Measurements from ENCODE around the gene CDC34.
A peak's percentile ranks its signal among the peaks of the same experiment; 100 is the strongest.

Gene CDC34

DNA sequence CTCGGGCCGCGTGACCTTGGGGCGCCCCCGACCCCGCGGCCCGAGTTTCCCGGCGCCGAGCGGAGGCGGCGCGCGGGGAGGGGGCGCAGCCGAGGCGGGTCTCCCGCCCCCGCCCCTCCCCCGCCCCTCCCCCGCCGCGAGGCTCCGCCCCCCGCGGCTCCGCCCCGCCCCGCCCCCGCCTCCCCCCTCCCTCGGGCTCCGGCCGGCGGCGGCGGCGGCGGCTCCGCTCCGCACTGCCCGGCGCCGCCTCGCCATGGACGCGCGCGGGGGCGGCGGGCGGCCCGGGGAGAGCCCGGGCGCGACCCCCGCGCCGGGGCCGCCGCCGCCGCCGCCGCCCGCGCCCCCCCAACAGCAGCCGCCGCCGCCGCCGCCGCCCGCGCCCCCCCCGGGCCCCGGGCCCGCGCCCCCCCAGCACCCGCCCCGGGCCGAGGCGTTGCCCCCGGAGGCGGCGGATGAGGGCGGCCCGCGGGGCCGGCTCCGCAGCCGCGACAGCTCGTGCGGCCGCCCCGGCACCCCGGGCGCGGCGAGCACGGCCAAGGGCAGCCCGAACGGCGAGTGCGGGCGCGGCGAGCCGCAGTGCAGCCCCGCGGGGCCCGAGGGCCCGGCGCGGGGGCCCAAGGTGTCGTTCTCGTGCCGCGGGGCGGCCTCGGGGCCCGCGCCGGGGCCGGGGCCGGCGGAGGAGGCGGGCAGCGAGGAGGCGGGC lies 58.3 kb downstream of the CDC34 start, which contains the start of gene HCN2:
HCN2 (plus strand) TSS at position 189 of the 703 bp plus-strand sequence; CDS start at position 254, 65 bp downstream.
- DNase-seq: no peak

DNA sequence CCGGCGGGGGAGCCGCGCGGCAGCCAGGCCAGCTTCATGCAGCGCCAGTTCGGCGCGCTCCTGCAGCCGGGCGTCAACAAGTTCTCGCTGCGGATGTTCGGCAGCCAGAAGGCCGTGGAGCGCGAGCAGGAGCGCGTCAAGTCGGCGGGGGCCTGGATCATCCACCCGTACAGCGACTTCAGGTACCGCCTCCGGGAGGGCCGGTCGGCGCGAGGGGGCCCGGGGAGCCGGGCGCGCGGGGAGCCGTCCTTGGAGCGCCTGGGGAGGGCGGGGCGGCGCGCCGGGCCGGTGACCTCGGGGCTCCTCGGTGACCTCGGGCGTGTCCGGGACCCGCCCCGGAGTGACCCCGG lies 58.8 kb downstream of the CDC34 start:
- DNase-seq: peak; percentile 38

DNA sequence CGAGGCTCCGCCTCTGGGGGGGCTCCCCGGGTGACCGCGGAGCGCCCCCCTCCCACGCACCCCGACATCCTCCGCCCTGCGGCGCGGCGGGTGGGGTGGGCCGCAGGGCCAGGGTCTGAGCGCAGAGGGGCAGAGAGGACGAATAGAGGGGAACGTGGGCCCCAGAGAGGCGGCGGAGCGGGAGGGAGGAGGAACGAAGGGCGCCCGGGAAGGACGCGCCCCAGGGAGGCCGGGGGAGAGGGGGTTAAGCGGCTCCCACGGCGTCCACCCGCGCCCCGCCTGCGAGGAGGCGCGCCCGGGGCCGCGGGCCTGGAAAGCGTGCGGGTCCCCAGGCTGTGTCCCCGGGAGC lies 59.2 kb downstream of the CDC34 start:
- no peak for DNase-seq

DNA sequence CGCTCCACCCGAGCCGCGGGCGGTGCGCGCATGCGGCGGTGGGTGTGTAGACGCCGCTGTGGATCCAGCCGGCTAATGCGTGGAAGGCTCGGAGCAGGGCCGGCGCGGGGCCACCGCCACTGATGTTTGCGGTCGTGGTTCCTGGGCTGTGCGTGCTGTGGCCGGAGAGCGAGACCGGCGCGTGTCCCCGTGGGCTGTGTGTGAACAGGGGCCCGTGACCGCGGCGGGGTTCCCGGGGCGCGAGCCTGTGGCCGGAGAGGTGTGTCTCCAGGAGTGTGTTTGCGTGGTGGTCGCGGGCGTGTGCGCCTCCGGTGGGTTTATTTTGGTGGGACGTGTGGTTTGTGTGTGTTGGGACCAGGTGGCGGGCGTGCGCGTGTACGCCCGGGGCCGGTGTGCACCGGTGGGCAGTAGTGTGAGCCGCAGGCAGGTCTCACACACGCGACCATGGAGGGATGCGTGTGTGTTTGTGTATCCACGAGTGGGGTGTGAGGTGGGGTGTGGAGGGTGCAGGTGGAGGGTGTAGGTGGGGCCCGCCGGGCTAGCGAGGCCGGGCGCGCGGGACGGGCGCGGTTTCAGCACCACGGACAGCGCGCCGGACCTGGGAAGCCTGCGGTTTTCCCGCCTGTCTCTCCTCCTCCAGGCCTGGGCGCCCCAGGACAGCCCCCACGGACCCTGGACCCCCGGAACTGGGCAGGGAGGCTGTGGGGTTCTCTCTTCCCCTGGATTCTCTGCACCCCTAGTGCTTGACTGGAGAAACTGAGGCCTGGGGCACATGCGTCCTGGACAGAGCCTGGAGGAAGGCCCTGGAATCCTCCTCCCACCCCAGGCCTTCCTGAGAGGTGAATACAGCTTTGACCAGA lies 59.8 kb downstream of the CDC34 start:
- DNase-seq: no peak
